AG20443 (cell line): ENCODE results near the gene RNF19B.
"Not testable (repeated sequence)": the region's sequence is repeated elsewhere in the genome, so short reads cannot be mapped to it uniquely, and the experiment has no call there.

Source experiments
- DNase-seq: peaks from one replicate; pipeline ENCODE4 v3.0.0; 2012; ENCODE audit warnings: low spot score, mixed read lengths

RNF19B gene

DNA sequence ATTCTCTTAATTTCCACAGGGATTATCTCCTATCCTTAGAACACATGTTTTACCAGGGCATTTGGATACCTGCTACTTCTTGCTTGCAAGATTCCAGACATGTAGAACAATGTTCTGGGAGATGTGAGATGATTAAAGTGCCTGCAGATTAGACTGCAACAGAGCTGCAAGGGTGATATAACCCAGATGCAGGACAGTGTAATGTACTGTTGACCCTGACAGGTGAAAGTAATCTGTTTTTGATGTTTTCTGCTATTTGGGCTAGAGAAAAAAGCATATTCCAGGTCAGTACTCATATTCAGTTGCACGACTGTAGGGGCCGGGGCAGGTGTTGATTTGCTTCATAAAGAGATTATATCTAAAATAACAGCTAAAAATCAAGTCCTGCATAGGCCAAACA lies 36.3 kb downstream of the RNF19B start:
- DNase-seq = no peak

DNA sequence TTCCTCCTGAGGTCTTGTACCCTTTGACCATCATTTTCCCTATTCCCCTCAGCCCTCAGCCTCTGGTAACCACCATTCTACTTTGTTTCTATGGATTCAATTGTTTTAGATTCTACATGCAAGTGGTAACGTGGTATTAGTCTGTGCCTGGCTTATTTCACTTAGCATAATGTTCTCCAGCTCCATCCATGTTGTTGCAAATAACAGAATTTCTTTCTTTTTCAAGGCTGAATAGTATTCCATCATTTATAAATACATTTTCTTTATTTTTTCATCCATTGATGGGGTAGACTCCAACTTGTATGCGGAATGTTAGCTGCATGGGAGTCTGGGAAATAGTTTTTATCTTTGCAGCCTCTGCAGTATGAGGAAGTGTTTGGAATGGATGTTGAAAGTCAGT lies 37.2 kb downstream of the RNF19B start:
- DNase-seq = no peak

DNA sequence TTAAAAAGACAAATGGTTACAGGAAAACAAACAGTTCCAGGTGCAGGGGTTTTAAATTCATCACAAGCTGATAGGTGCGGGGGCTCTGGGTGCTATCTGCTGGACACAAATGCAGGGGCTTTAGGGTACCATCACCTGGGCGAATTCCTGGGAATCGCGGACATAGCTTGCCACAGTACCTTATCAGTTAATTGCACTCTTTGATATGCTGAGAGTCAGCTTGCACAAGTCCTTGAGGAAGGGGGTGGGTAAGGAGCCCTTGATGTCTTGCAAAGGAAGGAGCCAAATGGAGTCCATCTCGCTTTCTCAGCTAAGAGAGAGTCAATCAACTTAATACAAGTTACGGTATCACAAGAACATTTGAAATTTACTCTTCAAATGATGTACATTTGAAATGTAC lies 38.0 kb downstream of the RNF19B start:
- DNase-seq = no peak

DNA sequence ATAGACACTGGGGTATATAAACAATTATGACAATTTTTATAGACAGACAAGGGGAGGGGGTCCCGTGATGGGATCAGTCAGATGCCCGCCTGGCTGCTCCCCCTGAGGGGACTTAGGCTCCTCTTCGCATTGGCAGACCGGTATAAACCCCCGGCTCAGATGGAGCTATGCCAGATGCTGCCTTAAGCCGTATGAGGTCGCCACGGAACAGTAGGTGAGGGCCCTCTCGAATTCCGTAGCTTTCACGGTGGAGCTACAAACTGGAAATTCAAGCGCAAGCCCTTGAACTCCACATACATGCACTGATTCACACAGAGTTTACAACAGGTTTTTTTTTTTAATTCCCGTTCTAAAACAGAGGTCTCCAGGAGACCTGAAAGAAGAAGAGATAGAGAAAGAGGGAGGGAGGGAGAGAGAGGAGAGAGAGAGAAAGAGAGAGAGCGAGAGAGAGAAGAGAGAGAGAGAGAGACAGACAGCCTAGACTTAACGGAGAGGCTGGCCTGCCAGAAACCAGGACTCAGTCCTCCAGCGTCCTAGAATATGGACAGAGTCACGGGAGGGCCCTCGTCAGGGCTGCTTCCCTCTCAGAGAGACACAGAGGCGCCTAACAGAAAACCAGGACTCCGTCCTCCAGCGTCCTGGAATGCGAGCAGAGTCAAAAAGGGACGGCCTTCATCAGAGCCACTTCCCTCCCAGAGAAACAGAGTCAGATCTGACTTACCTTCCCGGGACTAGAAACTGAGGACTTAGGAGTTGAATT lies 39.0 kb downstream of the RNF19B start:
- peak; percentile 70 for DNase-seq

DNA sequence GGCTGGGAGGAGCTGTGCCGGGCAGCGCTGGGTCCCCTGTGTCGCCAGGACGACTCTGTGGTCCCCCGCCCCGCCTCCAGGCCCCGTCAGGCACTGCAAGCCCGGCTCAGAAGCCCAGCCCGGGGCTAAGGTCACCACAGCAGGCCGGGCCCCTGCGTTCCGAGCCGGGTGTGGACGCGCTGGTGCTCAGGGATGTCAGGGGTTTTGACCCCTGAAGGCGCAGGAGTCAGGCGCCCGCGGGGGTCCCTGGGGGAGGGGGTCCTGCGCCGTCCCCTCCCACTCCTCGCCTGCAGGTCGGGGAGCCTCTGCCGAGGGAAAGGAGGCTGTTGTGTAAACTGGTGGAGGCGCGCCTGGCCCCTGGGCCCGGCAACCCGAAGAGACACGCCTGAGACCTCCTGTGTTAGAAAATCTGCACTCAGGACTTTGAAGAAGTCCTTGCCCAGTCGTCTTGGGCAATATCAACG lies 39.7 kb downstream of the RNF19B start:
- no peak for DNase-seq

DNA sequence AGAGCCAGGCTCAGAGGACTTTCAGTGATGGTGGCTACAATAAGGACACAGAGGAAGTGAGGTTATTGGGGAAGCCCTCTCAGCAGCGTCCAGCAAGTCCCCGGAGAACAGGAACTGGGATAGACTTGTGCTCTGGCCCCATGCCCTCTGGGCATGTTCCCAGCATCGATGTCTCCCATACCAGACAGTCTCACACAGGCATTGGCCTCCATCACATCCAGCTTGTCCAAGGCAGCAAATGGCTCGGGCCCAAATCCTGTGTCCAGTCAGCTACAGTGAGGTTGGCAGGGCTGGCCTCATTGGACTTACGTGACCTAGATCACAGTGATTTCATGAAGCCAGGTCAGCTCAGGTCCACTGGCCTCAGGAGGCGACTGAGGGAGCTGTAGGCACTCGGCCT lies 43.8 kb downstream of the RNF19B start:
- DNase-seq = no peak

DNA sequence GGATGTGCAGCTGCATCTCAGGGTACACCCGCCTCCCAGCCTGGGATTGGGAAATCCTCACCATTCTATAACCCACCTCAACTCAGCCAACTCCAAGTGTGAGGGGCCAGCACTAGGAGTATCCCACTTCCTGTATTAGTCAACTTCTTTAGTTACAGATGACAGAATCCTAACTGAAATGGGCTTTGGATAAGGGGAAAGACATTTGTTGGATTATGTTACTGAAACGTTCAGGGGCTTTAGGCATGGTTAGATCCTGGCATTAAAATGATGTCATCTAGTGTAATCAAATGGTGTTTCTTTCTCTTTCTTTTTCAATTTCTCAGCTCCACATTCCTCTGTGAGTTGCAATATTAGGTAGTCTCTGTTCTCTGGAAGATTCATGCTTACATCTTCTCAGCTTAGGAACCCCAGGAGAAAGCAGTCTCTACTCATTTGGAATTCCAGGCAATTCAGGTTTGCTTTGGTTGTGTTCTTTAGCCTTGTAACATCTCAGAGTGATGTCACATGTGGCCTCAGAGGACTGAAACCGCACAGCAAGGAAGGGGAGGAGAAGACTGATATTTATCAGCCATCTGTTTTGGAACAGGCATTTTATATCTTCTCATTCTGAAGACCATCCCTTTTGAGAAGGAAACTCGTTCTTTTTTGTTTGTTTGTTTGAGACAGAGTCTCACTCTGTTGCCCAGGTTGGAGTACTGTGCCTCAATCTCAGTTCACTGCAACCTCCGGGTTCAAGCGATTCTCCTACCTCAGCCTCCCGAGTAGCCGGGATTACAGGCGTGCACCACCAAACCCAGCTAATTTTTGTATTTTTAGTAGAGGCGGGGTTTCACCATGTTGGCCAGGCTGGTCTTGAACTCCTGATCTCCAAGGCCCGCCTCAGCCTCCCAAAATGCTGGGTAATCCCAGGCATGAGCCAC lies 44.5 kb downstream of the RNF19B start:
- peak; percentile 44 for DNase-seq

DNA sequence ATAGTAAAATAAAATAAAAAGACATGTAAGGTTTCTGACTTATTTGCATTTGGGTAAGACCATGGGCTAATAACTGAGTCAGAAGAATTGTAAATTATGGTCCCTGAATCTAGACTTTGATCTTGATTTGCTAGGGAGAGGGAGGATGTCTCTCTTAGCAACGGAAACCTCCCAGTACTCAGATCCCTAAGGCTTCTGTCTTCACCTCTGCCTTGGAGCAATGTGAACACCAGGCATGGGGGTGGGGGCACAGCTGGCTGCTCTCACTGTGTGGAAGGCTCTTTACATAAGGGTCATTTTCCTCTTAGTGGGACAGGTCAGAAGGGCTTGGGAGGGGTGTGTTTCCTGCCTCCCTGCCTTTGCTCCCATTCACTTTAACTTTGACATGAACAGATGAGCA lies 46.4 kb downstream of the RNF19B start:
- DNase-seq = no peak

DNA sequence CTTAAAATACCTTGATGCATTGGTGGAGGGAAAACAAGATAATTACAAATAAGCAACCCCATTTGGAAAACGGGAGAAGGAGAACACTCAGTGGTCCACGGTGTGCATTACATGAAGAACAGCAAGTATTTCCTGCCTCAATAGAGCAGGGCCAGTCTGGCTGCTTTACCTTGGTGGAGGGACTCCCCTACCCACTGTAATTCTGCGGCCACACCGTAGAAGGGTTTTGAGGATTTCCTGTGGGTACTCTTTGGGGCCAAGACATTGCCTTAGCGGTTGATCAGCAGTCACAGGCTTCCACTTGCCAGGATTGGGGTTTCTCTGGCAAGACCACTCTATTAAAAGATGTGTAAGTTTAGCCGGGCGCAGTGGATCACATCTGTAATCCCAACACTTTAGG lies 47.1 kb downstream of the RNF19B start:
- no peak for DNase-seq

DNA sequence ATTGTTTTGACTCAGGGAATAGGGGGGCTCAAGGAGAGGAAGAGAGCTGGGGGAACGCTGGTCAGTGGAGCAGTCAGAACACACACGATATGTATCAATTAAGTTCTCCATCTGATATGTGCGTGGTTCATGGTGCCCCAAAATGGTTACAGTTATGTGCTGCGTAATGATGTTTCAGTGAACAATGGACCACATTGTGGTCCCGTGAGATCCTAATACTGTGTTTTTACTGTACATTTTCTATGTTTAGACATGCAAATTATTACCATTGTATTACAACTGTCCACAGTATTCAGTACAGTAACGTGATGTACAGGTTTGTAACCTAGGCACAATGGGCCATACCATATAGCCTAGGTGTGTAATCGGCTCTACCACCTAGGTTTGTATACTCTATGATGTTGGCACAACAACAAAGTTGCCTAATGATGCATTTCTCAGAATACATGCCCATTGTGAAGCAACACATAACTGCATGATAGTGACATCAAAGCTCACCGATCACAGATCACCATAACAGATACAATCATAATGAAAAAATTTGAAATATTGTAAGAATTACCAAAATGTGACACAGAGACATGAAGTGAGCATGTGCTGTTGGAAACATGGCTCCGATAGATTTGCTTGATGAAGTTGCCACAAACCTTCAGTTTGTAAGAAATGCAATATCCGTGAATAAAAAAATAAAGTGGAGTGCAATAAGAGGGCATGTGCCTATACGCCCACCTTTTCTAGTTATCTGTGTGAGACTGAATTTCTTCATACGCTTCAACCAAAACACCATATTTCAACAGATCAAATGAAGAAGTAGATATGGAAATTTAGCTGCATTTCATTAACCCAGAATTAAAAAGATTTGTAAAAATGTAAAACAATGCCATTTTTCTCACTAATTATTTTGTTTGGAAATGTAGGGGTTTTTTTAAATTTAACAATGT lies 48.6 kb downstream of the RNF19B start:
- no peak for DNase-seq

DNA sequence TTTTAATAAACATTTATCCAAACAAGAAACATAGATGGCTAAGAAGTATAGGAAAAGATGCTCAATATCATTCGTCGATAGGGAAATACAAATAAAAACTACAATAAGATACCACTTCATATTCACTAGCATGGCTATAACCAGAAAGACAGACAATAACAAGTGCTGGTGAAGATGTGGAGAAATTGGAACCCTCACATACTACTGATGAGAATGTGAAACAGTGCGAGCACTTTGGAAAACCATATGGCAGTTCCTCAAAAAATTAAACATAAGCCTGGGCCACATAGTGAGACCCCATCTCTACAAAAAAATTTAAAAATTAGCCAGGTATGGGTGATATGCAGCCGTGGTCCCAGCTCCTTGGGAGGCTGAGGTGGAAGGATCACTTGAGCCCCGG lies 54.3 kb downstream of the RNF19B start:
- no peak for DNase-seq

DNA sequence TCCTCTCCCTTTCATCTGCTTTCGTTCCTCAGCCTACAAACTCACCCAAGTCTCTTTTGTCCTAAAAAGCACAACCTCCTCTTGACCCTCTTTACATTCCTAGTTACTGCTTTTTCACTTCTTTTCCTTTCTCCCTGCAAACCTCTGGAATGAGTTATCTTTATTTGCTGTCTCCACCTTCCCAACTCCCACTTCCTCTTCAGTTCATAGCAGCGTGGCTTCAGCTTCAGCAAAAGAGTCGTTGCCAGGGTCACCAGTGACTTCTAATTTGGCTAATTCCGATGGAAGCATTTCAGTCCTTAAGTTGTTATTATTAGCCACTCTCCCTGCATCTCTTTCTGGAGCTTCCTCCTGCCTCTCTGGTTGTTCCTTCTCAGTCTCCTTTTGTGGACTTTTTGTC lies 57.2 kb downstream of the RNF19B start:
- peak; percentile 47 for DNase-seq

DNA sequence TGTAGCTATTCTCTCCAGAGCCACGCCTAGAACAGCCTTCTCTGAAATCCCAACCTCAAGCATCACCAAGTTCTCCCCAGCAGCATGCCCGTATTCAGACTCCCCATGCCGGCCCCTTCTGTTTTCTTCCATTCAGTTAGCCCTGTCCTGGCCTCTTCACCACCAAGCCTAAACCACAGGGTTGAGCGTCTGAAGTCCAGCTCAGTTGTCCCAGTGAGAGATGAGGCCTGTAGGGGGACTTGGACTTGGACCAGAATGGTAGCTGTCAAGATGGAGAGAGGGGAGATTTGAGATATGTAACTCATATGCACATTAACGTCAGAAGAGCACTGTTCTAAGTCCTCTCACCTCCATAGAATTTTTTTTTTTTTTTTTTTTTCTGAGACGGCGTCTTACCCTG lies 58.0 kb downstream of the RNF19B start:
- DNase-seq = peak; percentile 7

DNA sequence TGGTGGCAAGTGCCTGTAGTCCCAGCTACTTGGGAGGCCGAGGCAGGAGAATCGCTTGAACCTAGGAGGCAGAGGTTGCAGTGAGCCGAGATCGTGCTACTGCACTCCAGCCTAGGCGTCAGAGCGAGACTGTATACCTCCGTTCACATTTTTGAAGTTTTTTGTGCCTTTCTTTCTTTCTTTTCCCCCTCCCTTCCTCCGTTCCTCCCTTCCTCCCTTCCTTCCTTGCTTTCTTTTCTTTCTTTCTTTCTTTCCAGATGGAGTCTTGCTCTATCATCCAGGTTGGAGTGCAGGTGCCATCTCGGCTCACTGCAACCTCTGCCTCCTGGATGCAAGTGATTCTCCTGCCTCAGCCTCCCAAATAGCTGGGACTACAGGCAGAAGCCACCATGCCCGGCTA lies 59.0 kb downstream of the RNF19B start:
- not testable (repeated sequence) for DNase-seq

DNA sequence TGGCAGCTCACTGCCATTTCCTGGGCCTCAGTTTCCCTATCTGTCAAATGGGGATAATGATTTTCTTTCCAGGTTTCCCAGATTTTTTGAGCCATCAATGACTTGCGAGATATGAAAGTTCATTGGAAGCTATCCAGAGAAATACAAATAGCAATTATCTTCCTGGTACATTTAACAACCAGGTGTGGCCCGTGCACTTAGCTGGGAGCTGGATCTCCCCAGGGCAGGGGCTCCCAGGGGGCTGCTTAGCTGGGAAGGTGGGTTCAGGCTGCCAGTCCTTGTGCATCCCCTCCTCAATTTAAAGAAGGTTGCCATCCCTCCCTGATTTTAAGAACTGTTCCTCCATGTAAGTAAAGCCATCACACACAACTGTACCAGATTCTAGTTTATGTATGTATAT lies 59.8 kb downstream of the RNF19B start:
- DNase-seq = no peak

DNA sequence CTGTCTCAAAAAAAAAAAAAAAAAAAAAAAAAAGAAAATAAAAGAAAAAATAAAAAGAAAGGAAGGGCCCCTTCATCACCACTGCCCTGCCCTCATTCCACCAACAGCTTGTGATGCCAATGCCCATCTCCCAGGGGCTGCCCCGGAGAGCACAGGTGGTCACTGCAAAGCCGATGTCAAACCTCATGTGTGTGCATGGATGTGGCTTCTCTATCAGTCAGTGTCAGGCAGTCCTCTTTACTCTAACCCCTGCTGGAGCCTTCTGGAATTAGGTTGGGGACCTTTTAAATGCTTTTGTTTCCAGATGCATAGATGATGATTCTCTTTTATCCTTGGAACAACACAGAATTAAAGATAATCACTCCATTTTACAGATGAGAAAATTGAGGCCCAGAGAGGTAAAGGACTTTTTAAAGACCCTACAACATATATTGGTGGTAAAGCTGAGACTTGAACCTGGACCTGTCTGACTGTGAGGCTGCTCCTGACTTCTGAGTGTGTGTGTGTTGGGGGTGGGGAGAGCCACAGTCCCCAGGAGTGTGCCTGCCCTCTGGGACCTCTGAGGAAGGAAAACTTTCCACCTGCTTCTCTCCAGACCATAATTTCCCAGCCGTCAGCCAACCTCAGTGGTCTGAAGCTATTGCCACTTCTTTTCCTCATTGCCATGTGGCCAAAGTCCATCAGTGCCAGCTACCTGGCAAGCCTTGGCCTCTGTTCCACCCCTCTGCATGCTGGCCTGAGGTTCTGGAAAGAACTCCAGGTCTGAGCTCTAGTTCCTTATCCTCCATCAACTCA lies 60.4 kb downstream of the RNF19B start:
- no peak for DNase-seq

DNA sequence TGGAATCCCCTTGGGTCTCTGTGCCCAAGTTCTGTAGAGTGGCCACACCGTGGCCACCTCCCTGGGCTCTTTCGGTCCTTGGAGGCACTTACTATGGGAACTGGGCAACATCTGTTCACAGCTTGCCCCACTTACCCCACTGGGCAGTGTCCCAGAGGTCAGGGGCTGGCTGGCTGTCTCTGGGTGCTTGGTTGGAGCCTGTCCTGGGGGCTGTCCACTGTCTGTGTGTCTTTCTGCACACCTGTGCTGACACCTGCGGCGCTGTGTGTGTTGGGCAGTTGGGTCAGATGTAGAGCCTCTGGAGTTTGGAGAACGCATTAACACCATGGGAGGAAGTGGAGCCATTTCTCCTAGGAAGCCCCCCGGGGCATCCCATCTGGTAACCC lies 62.1 kb downstream of the RNF19B start:
- DNase-seq = no peak

DNA sequence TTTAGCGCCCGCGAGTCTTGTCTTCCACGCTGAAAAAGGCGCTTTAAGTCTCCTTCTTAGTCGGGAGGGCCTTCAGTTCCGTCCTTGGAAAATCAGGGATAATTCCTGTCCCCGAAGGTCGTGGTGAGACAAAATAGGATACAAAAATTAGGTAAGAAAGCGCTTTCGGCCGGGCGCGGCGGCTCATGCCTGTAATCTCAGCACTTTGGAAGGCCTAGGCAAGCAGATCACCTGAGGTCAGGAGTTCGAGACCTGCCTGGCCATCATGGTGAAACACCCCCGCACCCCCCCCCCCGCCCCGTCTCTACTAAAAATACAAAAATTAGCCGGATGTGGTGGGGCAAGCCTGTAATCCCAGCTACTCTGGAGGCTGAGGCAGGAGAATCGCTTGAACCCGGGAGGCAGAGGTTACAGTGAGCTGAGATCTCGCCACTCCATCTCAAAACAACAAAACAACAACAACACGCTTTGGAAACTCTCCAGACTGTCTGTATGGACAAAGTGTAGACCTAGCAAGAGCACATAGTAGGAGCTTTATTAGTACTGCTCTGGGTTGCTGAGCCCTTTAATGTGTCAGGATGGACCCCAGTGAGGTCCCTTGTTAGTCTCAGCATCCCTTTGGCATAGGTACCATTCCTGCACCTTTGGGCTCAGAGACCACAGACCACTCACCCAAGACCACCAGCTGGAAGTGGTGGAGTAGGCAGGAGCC lies 62.6 kb downstream of the RNF19B start:
- DNase-seq = no peak

DNA sequence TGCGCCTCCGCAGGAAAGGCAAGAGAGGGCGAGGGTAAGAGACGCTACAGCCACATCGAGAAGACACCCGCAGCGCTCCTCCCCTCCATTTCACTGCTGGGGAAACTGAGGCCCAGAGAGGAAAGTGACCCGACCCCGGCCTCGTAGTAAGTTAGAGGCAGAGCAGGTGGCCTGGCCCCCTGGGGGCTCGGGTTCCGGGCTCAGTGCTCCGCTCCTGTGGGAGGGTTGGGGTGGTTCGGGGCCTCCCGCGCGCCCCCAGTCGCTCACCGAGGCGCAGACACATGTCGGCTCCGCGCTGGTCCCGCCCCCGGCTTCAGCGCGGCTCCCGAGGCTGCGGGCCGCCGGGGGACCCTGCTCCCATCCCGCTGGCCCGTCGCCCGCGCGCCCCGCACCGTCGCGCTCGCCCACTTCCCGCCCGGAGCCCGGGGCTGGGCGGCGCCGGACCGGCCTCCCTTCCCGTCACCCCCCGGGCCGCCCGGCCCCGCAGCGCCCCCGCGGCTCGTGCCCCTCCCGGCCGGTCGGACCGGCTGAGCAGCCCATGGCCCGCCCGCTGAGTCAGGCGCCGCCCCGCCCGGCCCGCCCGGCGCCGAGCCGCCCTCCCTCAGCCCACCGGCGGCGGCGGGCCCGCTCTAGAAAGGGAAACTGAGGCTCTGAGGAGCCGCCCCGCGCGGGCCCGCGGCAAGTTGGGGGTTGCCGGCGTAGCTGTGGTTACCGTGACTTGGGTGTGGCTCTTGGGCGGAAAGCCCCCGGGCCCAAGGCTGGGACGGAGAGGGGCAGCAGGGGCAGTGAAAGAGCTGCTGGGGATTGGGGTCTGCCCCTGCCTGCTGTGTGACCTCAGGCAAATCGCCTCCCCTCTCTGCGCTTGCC lies 63.4 kb downstream of the RNF19B start, which contains the start of gene TMEM54:
Gene TMEM54 (minus strand): TSS at position 434 of the 867 bp plus-strand sequence. CDS start 151 bp downstream, at position 283.
- DNase-seq = peak; percentile 90
